Neural progenitor cell (in vitro differentiated cells): ENCODE measurements around the gene ZMIZ1. TPM values are rescaled to one million over a fixed set of nuclear protein-coding genes. Genes with fewer than 3 reads are reported as not detected.

Experiments
- DNase-seq: peaks from one replicate; pipeline ENCODE4 v3.0.0-alpha.2; 2016; ENCODE audit warnings: low spot score
- H2AFZ ChIP-seq: fragments of 200-600 bp; sonication (generic); replicated peaks from 2 replicates; pipeline ENCODE4 v1.6.1; 2016; ENCODE audit warnings: antibody characterized with exemption
- H3F3A ChIP-seq: fragments of 200-600 bp; sonication (generic); 2 replicates; pipeline ENCODE4 v1.6.1; 2016; ENCODE audit warnings: antibody characterized with exemption, low read depth
- H3K27ac ChIP-seq: fragments of 200-600 bp; sonication (generic); 2 replicates; pipeline ENCODE4 v1.5.1; 2016; ENCODE audit warnings: mild to moderate bottlenecking
- H3K27me3 ChIP-seq: fragments of 200-600 bp; sonication (generic); 2 replicates; pipeline ENCODE4 v1.6.1; 2016; ENCODE audit warnings: mild to moderate bottlenecking, moderate library complexity
- H3K36me3 ChIP-seq: fragments of 200-600 bp; sonication (generic); 2 replicates; pipeline ENCODE4 v1.5.1; 2016
- H3K4me1 ChIP-seq: fragments of 200-600 bp; sonication (generic); 2 replicates; pipeline ENCODE4 v1.6.1; 2016; ENCODE audit warnings: mixed run types
- H3K4me2 ChIP-seq: fragments of 200-600 bp; sonication (generic); 2 replicates; pipeline ENCODE4 v1.6.1; 2016
- H3K4me3 ChIP-seq: fragments of 200-600 bp; sonication (generic); 2 replicates; pipeline ENCODE4 v1.5.1; 2016
- H3K79me2 ChIP-seq: fragments of 200-600 bp; sonication (generic); 2 replicates; pipeline ENCODE4 v1.6.1; 2016; ENCODE audit warnings: low read depth
- H3K9ac ChIP-seq: fragments of 200-600 bp; sonication (generic); 2 replicates; pipeline ENCODE4 v1.6.1; 2016
- H3K9me3 ChIP-seq: fragments of 200-600 bp; sonication (generic); 2 replicates; pipeline ENCODE4 v1.5.1; 2016; ENCODE audit warnings: low read depth
- H4K20me1 ChIP-seq: fragments of 200-600 bp; sonication (generic); 2 replicates; pipeline ENCODE4 v1.6.1; 2016; ENCODE audit warnings: low read depth
- H3K27ac Mint-ChIP-seq: 3 replicates; pipeline ENCODE4 v1.8.0; 2021; ENCODE audit warnings: mixed read lengths
- H3K27me3 Mint-ChIP-seq: 2 replicates; pipeline ENCODE4 v1.8.0; 2022; ENCODE audit warnings: low read depth, mild to moderate bottlenecking, inconsistent platforms, moderate library complexity, mixed read lengths; ENCODE audit not compliant: insufficient read depth
- H3K36me3 Mint-ChIP-seq: 3 replicates; pipeline ENCODE4 v1.8.0; 2021; ENCODE audit warnings: mixed read lengths
- H3K4me1 Mint-ChIP-seq: 3 replicates; pipeline ENCODE4 v1.8.0; 2021; ENCODE audit warnings: mixed read lengths
- H3K4me3 Mint-ChIP-seq: 3 replicates; pipeline ENCODE4 v1.8.0; 2021; ENCODE audit warnings: mild to moderate bottlenecking, moderate library complexity, mixed read lengths
- H3K9me3 Mint-ChIP-seq: 3 replicates; pipeline ENCODE4 v1.8.0; 2020; ENCODE audit warnings: mixed read lengths
- CTCF ChIP-seq: fragments of 200-600 bp; sonication (generic); IDR thresholded peaks from 2 replicates; pipeline ENCODE4 v1.5.1; 2017; ENCODE audit warnings: antibody characterized with exemption, mild to moderate bottlenecking
- EZH2 ChIP-seq: fragments of 200-600 bp; sonication (generic); IDR thresholded peaks from 2 replicates; pipeline ENCODE4 v1.6.1; 2017; ENCODE audit warnings: antibody characterized with exemption, mild to moderate bottlenecking, moderate library complexity
- EZH2phosphoT487 ChIP-seq: fragments of 200-600 bp; sonication (generic); IDR thresholded peaks from 2 replicates; pipeline ENCODE4 v1.6.1; 2017; ENCODE audit warnings: antibody characterized with exemption
- total RNA-seq: library from RNA; depleted of rRNA; stranded (reverse); fragments of >200 nt; gene quantifications from 2 replicates; pipeline ENCODE4 v1.2.3, GENCODE V29; 2015; ENCODE audit warnings: low replicate concordance

ZMIZ1 gene
- total RNA-seq, 1 donor from 2014 or later, result 5.8 TPM

DNA sequence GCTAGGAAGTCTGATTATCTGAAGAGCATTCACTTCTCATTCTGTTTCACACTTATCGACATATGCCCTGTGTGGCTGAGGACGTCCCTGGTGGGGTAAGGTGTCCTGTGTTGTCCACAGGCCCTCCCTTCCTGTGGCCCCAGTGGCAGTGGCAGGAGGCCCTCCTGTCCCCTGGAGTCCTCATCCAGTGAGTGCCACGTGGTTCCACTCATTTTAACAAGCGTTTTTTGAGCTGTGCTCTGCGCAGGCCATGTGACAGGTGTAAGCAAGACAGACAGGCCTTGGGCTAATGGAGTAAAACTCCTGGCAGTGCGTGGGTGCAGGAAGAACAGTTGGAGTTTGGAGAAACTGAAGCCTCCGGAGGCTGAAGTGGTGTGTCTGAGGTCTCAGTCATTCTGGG, 239.2 kb downstream of the ZMIZ1 start:
- Histone ChIP-seq H3K4me3 (no peak overlapping the region), H3F3A (no peaks in the 10 kb centered on the region), H4K20me1 (no peaks in the 10 kb centered on the region), H3K79me2 (no peaks in the 10 kb centered on the region), H3K9me3 (no peaks in the 10 kb centered on the region), H3K9ac (no peak overlapping the region), H3K27ac (no peak overlapping the region), H3K4me2 (no peak overlapping the region), H3K27me3 (no peaks in the 10 kb centered on the region), H3K36me3 (no peaks in the 10 kb centered on the region), H2AFZ (no peak overlapping the region), H3K4me1 (no peaks in the 10 kb centered on the region)
- H3K4me3 Mint-ChIP-seq, result no peak overlapping the region
- TF ChIP-seq EZH2 (no peak), CTCF (no peak), EZH2phosphoT487 (no peak)
- DNase-seq, result no peak
- H3K27ac Mint-ChIP-seq, result no peak overlapping the region
- H3K4me1 Mint-ChIP-seq, result peaks cover 6% of the 10 kb centered on the region
- H3K36me3 Mint-ChIP-seq, result peaks cover 19% of the 10 kb centered on the region
- H3K9me3 Mint-ChIP-seq, result no peaks in the 10 kb centered on the region
- peaks cover 10% of the 10 kb centered on the region for H3K27me3 Mint-ChIP-seq

- H2AFZ ChIP-seq, result no peak overlapping the region
- H3K4me3 ChIP-seq, result no peak overlapping the region
- no peak overlapping the region for H3K4me2 ChIP-seq
- H3K9ac ChIP-seq, result no peak overlapping the region
- peaks cover 15% of the 10 kb centered on the region for H3K27me3 Mint-ChIP-seq
- no peaks in the 10 kb centered on the region for H3K27me3 ChIP-seq
- no peak for DNase-seq
- no peak overlapping the region for H3K27ac ChIP-seq
- no peaks in the 10 kb centered on the region for H3K4me1 ChIP-seq
- peak overlapping the region; percentile 60 for H3K4me3 Mint-ChIP-seq
- no peaks in the 10 kb centered on the region for H3K36me3 ChIP-seq
- H3K4me1 Mint-ChIP-seq, result peaks cover 6% of the 10 kb centered on the region
- no peaks in the 10 kb centered on the region for H3K9me3 ChIP-seq
- H3K27ac Mint-ChIP-seq, result peak overlapping the region; percentile 76
- TF ChIP-seq EZH2phosphoT487, result no peak
- no peak for TF ChIP-seq EZH2
- TF ChIP-seq CTCF, result no peak
- H3K9me3 Mint-ChIP-seq, result no peaks in the 10 kb centered on the region
- no peaks in the 10 kb centered on the region for H3F3A ChIP-seq
- peaks cover 24% of the 10 kb centered on the region for H3K36me3 Mint-ChIP-seq
- H3K79me2 ChIP-seq, result no peaks in the 10 kb centered on the region
- no peaks in the 10 kb centered on the region for H4K20me1 ChIP-seq
Measured at GRCh38 chr10:79308969-79309665, 240.4 kb downstream of the ZMIZ1 start.

GRCh38 chr10:79310200-79310865, 241.6 kb downstream of the ZMIZ1 start:
- Histone ChIP-seq H3K27ac (no peak overlapping the region), H2AFZ (no peak overlapping the region), H3K79me2 (no peaks in the 10 kb centered on the region), H3K9me3 (no peaks in the 10 kb centered on the region), H3K4me3 (no peak overlapping the region), H3K4me1 (no peaks in the 10 kb centered on the region), H3F3A (peaks cover 5% of the 10 kb centered on the region), H3K27me3 (no peaks in the 10 kb centered on the region), H3K36me3 (no peaks in the 10 kb centered on the region), H4K20me1 (no peaks in the 10 kb centered on the region), H3K4me2 (no peak overlapping the region), H3K9ac (no peak overlapping the region)
- no peak for DNase-seq
- Mint-ChIP-seq H3K4me1 (peaks cover 6% of the 10 kb centered on the region), H3K4me3 (no peak overlapping the region), H3K27me3 (peaks cover 18% of the 10 kb centered on the region), H3K36me3 (peaks cover 25% of the 10 kb centered on the region), H3K27ac (no peak overlapping the region), H3K9me3 (no peaks in the 10 kb centered on the region)
- no peak for TF ChIP-seq EZH2phosphoT487
- no peak for TF ChIP-seq CTCF
- no peak for TF ChIP-seq EZH2
